Measurements from ENCODE around the gene DIDO1.

GRCh38 chr20:62852196-62852595 lies 74.1 kb downstream of the DIDO1 start:
- no peak for TF ChIP-seq EP300 (IDR thresholded peaks at IDR 0.05; ENCODE audit: borderline replicate concordance in 1 of 2, low read depth in 1 of 2, low read length in 1 of 2)
- TF ChIP-seq CTCF (IDR thresholded peaks at IDR 0.05): no peak
- no peak for TF ChIP-seq ELF1 (IDR thresholded peaks at IDR 0.05)
- no peak for TF ChIP-seq GATA2 (CRISPR knock-in tag; IDR thresholded peaks at IDR 0.05)
- TF ChIP-seq POLR2AphosphoS5 (IDR thresholded peaks at IDR 0.05; ENCODE audit: low read depth, low read length): no peak
